Endothelial cell (in vitro differentiated cells): Measurements from ENCODE around the gene DCPS. TPM values are rescaled to one million over a fixed set of nuclear protein-coding genes. Genes with fewer than 3 reads are reported as not detected.
"Not testable (repeated sequence)": the region's sequence is repeated elsewhere in the genome, so short reads cannot be mapped to it uniquely, and the experiment has no call there.

Experiments used
- DNase-seq: peaks from one replicate; pipeline ENCODE4 v3.0.0; 2021; ENCODE audit warnings: low spot score
- H3K27ac Mint-ChIP-seq: one replicate; pipeline ENCODE4 v1.8.0; 2021; ENCODE audit warnings: mixed read lengths, inconsistent platforms; ENCODE audit not compliant: unreplicated experiment
- H3K27me3 Mint-ChIP-seq: one replicate; pipeline ENCODE4 v1.8.0; 2021; ENCODE audit warnings: mild to moderate bottlenecking, moderate library complexity, mixed read lengths, inconsistent platforms; ENCODE audit not compliant: unreplicated experiment
- H3K36me3 Mint-ChIP-seq: one replicate; pipeline ENCODE4 v1.8.0; 2021; ENCODE audit warnings: mild to moderate bottlenecking, low read depth, mixed read lengths, inconsistent platforms; ENCODE audit not compliant: unreplicated experiment
- H3K4me1 Mint-ChIP-seq: one replicate; pipeline ENCODE4 v1.8.0; 2021; ENCODE audit warnings: mild to moderate bottlenecking, mixed read lengths, inconsistent platforms; ENCODE audit not compliant: unreplicated experiment
- H3K4me3 Mint-ChIP-seq: one replicate; pipeline ENCODE4 v1.8.0; 2021; ENCODE audit warnings: mild to moderate bottlenecking, mixed read lengths, inconsistent platforms; ENCODE audit not compliant: unreplicated experiment
- H3K9me3 Mint-ChIP-seq: one replicate; pipeline ENCODE4 v1.8.0; 2021; ENCODE audit warnings: mixed read lengths, inconsistent platforms; ENCODE audit not compliant: unreplicated experiment
- CTCF ChIP-seq: fragments of 200-600 bp; sonication (generic); IDR thresholded peaks from one replicate; pipeline ENCODE4 v1.5.0; 2021; ENCODE audit warnings: antibody characterized with exemption; ENCODE audit not compliant: unreplicated experiment
- total RNA-seq: library from RNA; stranded (reverse); fragmentation: NEBNext Ultra II Directional; extraction: Animal tissue kit (Norgen Biotek cat#: 25700); gene quantifications from one replicate; pipeline ENCODE4 v1.2.1, GENCODE V29; 2021; ENCODE audit not compliant: unreplicated experiment

The DCPS gene
- total RNA-seq, 1 donor from 2014 or later: 11.3 TPM

GRCh38 chr11:126391286-126391954 is 87.6 kb downstream of the DCPS start:
- no peak for TF ChIP-seq CTCF
- Mint-ChIP-seq H3K4me1 (peaks cover 30% of the 10 kb centered on the region), H3K27ac (peak overlapping the region; percentile 42), H3K36me3 (no peaks in the 10 kb centered on the region), H3K27me3 (peaks cover 8% of the 10 kb centered on the region), H3K4me3 (no peak overlapping the region), H3K9me3 (no peaks in the 10 kb centered on the region)
- no peak for DNase-seq

GRCh38 chr11:126391970-126392632 is 88.2 kb downstream of the DCPS start:
- Mint-ChIP-seq H3K27ac (no peak overlapping the region), H3K27me3 (peaks cover 8% of the 10 kb centered on the region), H3K4me3 (no peak overlapping the region), H3K36me3 (no peaks in the 10 kb centered on the region), H3K4me1 (peaks cover 23% of the 10 kb centered on the region), H3K9me3 (no peaks in the 10 kb centered on the region)
- TF ChIP-seq CTCF: no peak
- DNase-seq: no peak

GRCh38 chr11:126392633-126393013 is 88.8 kb downstream of the DCPS start:
- H3K4me1 Mint-ChIP-seq: peaks cover 21% of the 10 kb centered on the region
- no peaks in the 10 kb centered on the region for H3K9me3 Mint-ChIP-seq
- no peak overlapping the region for H3K4me3 Mint-ChIP-seq
- H3K36me3 Mint-ChIP-seq: no peaks in the 10 kb centered on the region
- no peak overlapping the region for H3K27ac Mint-ChIP-seq
- DNase-seq: no peak
- no peak for TF ChIP-seq CTCF
- peaks cover 8% of the 10 kb centered on the region for H3K27me3 Mint-ChIP-seq

GRCh38 chr11:126393143-126393542 is 89.3 kb downstream of the DCPS start:
- DNase-seq: no peak
- peaks cover 9% of the 10 kb centered on the region for H3K27me3 Mint-ChIP-seq
- peaks cover 21% of the 10 kb centered on the region for H3K4me1 Mint-ChIP-seq
- no peaks in the 10 kb centered on the region for H3K9me3 Mint-ChIP-seq
- no peak overlapping the region for H3K27ac Mint-ChIP-seq
- H3K4me3 Mint-ChIP-seq: no peak overlapping the region
- H3K36me3 Mint-ChIP-seq: no peaks in the 10 kb centered on the region
- no peak for TF ChIP-seq CTCF

- H3K9me3 Mint-ChIP-seq: no peaks in the 10 kb centered on the region
- no peak for TF ChIP-seq CTCF
- H3K27me3 Mint-ChIP-seq: peaks cover 9% of the 10 kb centered on the region
- no peak for DNase-seq
- peaks cover 21% of the 10 kb centered on the region for H3K4me1 Mint-ChIP-seq
- H3K4me3 Mint-ChIP-seq: no peak overlapping the region
- peaks cover 2% of the 10 kb centered on the region for H3K36me3 Mint-ChIP-seq
- H3K27ac Mint-ChIP-seq: no peak overlapping the region
These were observed 90.2 kb downstream of the DCPS start for GRCh38 chr11:126394036-126394435.

- H3K9me3 Mint-ChIP-seq, H3K27ac Mint-ChIP-seq, H3K4me3 Mint-ChIP-seq, DNase-seq, H3K36me3 Mint-ChIP-seq, H3K27me3 Mint-ChIP-seq: not testable (repeated sequence)
- H3K4me1 Mint-ChIP-seq: peaks cover 21% of the 10 kb centered on the region
These were observed 90.8 kb downstream of the DCPS start for GRCh38 chr11:126394634-126395072.
